Right ventricle myocardium inferior (tissue), 1 donor: ENCODE measurements around the gene AZU1. TPM values are rescaled to one million over a fixed set of nuclear protein-coding genes. Genes with fewer than 3 reads are reported as not detected.

Experiments used
- ATAC-seq: fragments of 200-7000 bp; cut with Tn5 transposase; one replicate; pipeline ENCODE4 v1.9.1; 2020; ENCODE audit warnings: mild to moderate bottlenecking, moderate library complexity
- DNase-seq: peaks from one replicate; pipeline ENCODE4 v3.0.0; 2021; ENCODE audit errors: missing footprints
- intact Hi-C: fragments of 100-400 bp; cut with DNase I; formaldehyde crosslinking; loops from one replicate; pipeline ENCODE4 v1.11.0; 2022
- total RNA-seq: library from RNA; stranded (reverse); fragmentation: NEBNext Ultra II Directional; extraction: Animal tissue kit (Norgen Biotek cat#: 25700); gene quantifications from one replicate; pipeline ENCODE4 v1.2.1, GENCODE V29; 2021
- donor health status: DM: no; HTN: yes; CAD: no; lungs with severe emphysema.

Gene AZU1
- total RNA-seq, 1 donor from 2014 or later, result not detected

DNA sequence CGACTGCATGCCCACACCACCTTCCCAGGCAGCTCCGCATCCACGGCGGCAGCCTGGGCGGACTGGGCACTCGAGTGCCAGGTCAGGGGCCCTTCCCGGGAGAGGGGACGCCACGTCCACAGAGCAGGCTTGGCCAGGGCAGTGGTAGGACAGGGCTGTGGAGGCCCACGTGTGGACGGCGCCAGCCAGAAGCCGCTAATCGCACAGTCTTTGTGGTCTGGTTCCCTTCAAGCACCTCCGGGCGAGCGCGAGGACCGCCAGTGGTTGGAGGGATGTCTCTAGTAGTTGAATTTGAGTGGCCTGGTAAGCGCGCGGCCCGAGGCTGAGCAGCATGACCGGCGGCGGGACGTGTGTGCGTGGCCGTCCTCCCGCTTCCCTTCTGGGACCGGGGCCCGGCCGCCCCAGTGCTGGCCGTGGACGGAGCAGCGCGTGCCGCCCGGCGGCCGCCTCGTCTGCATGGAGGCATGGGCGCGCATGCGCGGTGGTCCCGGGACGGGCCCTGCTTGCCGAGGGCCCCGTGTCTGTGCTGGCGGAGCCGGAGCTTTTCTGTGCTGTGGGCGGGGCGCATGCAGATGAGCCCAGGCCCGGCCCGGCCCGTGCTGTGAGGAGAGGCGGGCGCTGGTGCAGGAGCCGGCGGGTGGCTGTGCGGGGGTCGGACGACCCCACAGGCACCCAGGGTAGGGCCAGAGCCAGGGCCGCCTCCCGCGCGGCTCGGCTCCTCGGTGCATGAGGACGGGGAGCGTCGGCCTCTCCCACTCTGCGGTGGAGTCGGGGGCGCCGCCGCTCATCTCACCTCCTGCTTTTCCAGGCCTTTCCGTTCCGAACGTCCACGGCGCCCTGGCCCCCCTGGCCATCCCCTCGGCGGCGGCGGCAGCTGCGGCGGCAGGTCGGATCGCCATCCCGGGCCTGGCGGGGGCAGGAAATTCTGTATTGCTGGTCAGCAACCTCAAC, 21.8 kb upstream of the AZU1 start:
- DNase-seq, result peak; percentile 66
- intact Hi-C loops, result no loop called here
- no peak for ATAC-seq

DNA sequence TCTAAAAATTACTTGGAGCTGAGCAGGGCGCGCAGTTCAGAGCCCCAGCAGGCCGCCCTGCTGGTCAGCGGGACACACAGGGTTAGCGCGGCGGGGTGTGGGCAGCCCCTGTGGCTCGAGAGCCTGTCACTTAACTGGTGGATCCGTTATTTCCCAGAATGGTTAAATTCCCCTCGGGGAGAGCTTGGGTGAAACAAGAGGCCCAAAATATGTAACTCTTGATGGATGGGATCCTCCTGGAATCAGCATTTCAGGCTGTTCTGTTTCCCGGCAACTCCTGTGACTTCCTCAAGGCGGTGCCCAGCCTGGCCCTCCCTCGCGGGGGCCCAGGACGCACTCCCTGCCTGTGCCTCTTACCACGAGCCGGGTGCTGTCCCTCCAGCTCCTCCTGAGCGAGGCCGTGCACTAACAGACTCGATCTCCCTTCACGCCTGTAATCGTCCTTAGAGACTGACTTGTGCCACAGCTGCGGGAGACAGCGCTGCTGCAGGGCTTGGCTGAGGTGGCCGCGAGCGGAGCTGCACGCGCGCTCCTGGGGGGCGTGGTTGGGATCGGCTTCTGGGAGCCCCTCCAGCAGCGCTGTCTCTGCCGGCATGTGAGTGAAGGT, 20.7 kb upstream of the AZU1 start:
- DNase-seq (no peak), ATAC-seq (no peak)
- intact Hi-C loops, result no loop called here

DNA sequence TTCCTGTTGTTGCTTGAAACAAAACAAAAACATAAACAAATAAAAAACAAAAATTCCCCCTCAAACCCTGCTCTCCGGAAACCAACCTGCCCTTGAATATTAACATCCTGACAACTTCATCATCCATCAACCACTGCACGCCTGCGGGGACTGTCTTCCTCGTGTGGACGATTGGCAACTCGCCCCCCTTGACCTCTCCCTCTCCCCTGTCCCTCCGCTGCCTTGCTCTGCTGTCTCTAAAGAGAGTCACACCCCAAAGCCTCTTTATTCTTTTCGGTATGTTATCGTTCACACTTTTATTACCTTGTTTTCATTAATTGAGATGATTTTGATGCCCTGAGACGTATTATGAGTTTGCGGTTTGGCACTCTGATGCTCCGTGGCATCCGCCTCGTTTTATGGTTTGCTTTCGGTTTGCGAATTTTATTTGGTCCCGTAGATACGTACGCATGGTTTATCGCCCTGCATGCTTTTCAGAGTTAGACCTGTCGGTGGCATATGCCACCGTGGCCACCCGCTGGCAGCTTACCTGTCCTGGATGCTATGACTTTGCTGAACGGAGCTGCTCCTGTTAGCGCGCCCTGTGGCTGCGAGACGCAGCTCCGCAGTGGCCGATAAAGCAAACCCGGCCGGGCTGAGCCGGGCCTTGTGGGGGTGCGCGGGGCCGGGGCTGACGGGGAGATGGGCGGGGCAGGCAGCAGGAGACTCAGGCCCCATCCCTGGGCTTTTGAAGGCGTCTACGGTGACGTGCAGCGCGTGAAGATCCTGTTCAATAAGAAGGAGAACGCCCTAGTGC, 19.8 kb upstream of the AZU1 start:
- ATAC-seq, result no peak
- intact Hi-C loops, result no loop called here
- no peak for DNase-seq

DNA sequence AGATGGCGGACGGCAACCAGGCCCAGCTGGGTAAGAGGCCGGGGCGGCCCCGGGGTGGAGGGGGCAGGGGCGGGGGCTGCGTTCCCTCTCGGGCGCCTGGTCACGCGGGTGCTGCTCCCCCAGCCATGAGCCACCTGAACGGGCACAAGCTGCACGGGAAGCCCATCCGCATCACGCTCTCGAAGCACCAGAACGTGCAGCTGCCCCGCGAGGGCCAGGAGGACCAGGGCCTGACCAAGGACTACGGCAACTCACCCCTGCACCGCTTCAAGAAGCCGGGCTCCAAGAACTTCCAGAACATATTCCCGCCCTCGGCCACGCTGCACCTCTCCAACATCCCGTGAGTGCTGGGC, 19.2 kb upstream of the AZU1 start:
- intact Hi-C loops, result no loop called here
- DNase-seq (no peak), ATAC-seq (no peak)

DNA sequence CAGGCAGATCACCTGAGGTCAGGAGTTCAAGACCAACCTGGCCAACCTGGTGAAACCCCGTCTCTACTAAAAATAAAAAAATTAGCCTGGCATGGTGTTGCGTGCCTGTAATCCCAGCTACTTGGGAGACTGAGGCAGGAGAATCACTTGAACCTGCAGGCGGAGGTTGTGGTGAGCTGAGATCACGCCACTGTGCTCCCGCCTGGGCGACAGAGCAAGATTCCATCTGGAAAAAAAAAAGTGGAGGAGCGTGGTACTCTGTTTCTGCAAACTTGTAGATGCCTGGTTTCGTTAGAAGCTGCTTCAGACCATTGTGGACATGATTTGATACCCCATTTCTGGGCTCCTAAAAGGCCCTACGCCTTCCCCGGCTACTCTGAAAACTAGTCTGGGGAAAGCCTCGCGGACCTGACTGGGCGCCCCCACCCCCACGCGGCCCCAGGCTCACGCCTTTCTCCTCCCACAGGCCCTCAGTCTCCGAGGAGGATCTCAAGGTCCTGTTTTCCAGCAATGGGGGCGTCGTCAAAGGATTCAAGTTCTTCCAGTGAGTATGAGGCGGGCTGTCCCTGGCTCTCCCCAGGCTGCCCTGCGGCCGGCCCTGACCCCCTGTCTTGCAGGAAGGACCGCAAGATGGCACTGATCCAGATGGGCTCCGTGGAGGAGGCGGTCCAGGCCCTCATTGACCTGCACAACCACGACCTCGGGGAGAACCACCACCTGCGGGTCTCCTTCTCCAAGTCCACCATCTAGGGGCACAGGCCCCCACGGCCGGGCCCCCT, 17.4 kb upstream of the AZU1 start:
- intact Hi-C loops, result no loop called here
- peak; percentile 60 for DNase-seq
- ATAC-seq, result no peak

DNA sequence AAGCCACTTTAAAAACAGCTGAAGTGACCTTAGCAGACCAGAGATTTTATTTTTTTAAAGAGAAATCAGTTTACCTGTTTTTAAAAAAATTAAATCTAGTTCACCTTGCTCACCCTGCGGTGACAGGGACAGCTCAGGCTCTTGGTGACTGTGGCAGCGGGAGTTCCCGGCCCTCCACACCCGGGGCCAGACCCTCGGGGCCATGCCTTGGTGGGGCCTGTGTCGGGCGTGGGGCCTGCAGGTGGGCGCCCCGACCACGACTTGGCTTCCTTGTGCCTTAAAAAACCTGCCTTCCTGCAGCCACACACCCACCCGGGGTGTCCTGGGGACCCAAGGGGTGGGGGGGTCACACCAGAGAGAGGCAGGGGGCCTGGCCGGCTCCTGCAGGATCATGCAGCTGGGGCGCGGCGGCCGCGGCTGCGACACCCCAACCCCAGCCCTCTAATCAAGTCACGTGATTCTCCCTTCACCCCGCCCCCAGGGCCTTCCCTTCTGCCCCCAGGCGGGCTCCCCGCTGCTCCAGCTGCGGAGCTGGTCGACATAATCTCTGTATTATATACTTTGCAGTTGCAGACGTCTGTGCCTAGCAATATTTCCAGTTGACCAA, 16.7 kb upstream of the AZU1 start:
- no peak for DNase-seq
- no peak for ATAC-seq
- intact Hi-C loops, result no loop called here

DNA sequence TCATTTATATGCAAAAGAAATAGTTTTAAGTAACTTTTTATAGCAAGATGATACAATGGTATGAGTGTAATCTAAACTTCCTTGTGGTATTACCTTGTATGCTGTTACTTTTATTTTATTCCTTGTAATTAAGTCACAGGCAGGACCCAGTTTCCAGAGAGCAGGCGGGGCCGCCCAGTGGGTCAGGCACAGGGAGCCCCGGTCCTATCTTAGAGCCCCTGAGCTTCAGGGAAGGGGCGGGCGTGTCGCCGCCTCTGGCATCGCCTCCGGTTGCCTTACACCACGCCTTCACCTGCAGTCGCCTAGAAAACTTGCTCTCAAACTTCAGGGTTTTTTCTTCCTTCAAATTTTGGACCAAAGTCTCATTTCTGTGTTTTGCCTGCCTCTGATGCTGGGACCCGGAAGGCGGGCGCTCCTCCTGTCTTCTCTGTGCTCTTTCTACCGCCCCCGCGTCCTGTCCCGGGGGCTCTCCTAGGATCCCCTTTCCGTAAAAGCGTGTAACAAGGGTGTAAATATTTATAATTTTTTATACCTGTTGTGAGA, 16.1 kb upstream of the AZU1 start:
- ATAC-seq, result no peak
- no peak for DNase-seq
- intact Hi-C loops, result no loop called here

DNA sequence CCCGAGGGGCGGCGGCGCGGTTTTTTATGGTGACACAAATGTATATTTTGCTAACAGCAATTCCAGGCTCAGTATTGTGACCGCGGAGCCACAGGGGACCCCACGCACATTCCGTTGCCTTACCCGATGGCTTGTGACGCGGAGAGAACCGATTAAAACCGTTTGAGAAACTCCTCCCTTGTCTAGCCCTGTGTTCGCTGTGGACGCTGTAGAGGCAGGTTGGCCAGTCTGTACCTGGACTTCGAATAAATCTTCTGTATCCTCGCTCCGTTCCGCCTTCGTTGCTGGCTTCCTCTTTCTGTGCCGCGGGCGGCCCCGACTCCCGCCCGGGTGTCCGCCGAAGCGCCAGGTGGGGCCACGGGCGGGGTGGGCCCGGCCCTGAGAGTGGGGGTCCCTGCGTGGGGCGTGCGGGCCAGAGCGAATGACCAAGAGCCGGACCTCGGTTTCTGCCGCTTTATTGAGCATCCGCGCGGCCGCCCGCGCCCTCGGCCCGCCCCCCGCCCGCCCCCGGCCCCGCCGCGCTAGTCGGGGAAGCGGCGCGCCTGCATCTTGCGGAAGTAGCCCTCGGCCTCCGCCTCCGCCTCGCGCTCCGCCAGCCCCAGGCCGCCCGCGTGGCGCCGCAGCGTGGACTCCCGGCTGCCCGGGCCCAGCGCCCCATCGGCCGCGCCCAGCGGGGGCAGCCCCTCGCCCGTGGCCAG, 15.4 kb upstream of the AZU1 start:
- no peak for DNase-seq
- no peak for ATAC-seq
- intact Hi-C loops, result no loop called here

DNA sequence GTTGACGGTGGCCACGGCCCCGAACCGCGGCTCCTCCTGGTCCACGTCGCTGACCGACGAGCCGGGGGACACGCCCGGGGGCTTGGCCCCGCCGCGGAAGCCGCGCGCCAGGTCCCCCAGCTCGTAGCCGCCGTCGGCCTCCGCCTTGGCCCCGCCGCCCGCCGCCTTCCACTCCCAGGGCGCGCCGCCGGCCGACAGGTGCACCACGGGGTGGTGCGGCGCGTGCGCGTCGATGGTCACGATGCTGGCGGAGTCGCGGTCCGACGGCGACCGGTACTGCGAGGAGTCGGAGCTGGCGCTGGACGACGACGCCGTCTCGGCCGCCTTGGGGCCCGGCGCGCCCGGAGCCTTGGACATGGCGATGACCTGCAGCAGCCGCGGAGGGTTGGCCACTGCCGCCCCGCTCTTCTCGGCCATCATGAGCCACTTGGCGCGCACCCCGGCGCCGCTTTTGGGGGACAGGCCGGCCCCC, 14.9 kb upstream of the AZU1 start:
- ATAC-seq (no peak), DNase-seq (no peak)
- intact Hi-C loops, result no loop called here

DNA sequence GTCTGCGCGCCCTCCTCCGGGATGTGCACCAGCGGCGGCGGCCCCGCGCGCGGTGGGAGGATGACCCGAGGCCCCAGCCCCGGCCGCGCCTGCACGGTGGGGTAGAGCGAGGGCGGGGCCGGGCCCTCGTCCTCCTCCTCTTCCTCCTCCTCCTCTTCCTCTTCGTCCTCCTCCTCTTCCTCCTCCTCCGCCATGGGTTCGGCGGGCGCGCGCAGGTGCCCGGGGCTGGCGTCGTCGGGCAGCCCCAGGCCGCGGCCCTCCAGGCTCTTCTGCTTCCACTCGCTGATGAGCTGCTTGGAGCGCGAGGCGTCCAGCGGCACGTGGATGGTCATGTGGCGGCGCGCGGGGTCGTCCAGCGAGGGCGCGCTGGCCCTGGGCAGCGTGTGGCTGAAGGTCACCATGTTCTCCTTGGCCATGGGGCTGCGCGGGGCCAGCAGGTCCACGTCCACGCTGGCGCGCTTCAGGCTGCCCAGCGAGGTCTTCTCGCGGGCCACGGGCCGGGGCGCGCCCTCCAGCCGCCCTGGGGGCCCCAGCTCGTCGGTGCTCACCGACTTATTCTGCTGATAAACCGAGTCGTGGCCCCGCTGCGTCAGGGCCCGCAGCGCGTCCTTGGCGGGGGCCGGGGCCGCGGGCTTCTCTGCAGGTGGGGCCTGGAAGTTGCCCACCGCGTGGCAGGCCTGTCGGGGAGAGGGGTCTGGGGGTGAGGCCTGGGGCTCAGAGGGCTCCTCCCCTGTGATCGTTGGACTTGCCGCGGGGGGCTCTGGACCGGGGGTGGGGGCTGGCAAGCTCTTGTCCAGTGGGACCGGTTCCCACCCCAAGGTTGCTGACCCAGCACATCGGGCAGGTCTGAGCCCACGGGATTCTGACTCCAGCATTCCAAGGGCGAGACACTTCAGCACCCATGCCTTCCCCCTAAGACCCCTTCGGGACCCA, 14.2 kb upstream of the AZU1 start:
- ATAC-seq (peak; percentile 16), DNase-seq (no peak)
- intact Hi-C loops, result no loop called here

DNA sequence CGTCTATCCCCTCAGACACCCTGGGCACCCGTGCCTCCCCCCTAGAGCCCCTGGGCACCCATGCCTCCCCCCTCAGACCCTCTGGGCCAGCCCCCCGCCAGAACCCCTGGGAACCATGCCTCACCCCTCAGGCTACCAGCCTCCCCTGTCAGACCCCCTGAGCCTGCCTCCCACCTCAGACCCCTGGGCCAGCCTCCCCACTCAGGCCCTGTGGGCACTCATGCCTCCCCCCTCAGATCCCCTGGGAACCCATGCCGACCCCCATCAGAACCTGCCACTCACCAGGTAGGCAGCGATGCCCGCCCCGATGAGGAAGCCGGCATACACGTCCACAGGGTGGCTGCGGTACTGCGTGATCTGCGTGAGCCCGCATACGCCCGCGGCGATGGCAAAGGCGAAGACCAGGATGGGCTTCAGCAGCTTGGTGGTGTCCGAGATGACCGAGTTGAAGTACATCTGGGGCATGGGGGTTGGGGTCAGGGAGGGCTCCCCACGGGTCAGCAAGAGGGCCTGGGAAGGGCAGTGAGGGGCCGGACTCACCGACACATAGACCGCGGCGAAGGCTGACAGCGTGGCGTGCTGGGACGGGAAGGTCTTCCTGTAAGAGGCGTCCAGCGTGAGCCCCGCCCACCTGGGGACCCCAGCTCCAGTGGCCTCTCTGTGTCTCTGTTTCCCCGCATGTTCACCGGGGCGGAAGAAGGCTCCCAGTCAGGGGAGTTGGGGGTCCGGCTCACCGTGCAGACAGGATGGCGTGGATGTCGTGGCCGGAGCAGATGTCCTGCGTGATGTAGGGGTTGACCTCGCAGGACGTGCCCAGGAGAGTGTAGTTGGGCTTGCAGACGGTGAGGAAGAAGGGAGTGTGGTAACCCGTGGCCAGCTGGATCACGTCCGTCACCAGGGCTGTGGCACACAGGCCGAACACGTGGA, 13.2 kb upstream of the AZU1 start:
- intact Hi-C loops, result no loop called here
- DNase-seq (no peak), ATAC-seq (peak; percentile 12)

DNA sequence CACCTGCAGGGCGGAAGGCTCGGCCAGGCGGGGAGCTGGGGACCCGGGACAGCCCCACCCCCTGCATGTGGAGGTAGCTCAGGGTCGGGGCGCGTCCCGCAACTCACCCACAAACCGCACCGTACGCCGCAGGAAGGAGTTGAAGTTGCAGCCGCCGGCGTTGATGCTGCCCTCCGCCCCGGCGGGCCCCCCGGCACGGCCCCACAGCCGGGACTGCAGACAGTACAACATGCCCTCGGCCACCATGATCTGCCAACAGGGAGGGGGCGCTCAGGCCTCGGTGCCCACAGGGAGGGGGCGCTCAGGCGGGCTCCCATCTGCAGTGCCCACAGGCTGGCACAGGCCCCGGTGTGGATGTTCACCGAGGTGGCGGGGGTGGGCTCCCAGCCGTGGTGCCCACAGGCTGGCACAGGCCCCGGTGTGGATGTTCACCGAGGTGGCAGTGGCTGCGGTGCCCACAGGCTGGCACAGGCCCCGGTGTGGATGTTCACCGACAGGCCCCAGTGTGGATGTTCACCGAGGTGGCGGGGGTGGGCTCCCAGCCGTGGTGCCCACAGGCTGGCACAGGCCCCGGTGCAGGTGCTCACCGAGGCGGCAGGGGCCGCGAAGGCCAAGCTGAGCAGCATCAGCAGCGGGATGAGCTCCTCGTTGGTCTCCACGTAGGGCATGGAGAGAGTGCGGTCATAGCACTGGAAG, 12.4 kb upstream of the AZU1 start:
- intact Hi-C loops, result no loop called here

DNA sequence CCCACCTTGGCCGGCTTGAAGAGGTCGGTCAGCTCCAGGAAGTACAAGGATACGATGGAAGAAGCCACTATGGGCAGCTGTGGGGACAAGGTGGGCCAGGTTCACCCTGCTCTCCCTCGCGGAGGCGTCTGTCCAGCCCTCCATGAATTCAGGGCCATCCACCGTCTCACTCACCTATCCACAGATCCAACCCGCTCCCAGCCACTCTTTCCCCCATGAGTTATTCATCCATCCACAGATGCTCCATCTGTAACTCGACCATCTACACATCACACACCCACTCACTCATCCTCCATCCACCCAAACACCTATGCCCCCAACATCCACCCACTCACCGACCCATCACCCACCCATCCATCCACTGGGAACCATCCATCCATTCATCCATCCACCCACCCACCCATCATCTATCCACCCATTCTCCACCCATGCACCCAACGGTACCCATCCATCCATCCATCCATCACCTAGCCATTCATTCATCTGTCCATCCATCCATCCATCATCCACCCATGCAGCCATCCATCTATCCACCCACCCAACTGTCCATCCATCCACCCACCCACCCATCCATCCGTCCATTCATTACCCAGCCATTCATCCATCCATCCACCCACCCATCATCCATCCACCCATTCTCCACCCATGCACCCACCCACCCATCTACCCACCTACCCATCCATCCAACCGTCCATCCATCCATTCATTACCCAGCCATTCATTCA, 11.7 kb upstream of the AZU1 start:
- intact Hi-C loops, result no loop called here
- ATAC-seq (no peak), DNase-seq (no peak)

More for the DNA sequence above, 12.4 kb upstream of the AZU1 start:
- no peak for ATAC-seq
- no peak for DNase-seq

DNA sequence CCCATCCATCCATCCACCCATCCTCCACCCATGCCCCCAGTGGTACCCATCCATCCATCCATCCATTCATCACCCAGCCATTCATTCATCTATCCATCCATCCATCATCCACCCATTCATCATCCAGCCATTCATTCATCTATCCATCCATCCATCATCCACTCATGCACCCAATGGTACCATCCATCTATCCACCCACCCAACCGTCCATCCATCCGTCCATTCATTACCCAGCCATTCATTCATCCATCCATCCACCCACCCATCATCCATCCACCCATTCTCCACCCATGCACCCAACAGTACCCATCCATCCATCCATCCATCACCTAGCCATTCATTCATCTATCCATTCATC, 11.2 kb upstream of the AZU1 start:
- intact Hi-C loops, result no loop called here
- DNase-seq, result no peak
- no peak for ATAC-seq
